HG02798 (cell line): ENCODE data around the gene STXBP6.
"Not testable (repeated sequence)": the region's sequence is repeated elsewhere in the genome, so short reads cannot be mapped to it uniquely, and the experiment has no call there.

Experiments used
- ATAC-seq: cut with Tn5 transposase; IDR thresholded peaks from one replicate; pipeline ENCODE4 v1.9.1; 2021; ENCODE audit warnings: mild to moderate bottlenecking; ENCODE audit not compliant: unreplicated experiment, poor library complexity

STXBP6 gene

DNA sequence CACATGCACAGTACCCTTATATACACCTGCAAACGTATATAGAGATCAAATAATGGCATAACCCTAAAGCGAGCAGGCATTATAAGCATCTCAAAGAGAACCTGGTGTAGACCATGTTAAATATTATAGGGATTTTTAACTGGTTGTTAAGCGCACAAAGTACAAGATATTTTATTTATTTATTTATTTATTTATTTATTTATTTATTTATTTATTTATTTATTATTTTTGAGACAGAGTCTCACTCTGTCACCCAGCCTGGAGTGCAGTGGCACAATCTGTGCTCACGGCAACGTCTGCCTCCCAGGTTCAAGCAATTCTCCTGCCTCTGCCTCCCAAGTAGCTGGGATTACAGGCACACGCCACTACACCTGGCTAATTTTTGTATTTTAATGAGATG lies 87.8 kb downstream of the STXBP6 start:
- ATAC-seq = not testable (repeated sequence)

DNA sequence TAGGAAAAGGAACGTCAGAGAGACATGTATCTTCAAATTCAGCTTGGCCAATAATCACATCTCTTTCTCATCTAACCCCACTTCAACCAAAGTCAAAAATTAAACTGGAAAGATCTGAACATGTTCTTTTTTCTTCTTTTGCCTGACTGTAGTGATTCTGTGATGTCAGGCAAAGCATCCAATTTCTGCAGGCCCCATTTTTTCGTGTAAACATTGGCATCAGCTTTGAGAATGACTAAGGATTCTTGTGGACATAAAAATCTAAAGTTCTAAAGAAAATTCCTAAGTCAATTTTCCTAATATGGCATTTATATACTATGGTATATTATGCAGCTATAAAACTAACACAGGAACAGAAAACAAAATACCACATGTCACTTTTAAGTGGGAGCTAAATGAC lies 89.1 kb downstream of the STXBP6 start:
- ATAC-seq = no peak

DNA sequence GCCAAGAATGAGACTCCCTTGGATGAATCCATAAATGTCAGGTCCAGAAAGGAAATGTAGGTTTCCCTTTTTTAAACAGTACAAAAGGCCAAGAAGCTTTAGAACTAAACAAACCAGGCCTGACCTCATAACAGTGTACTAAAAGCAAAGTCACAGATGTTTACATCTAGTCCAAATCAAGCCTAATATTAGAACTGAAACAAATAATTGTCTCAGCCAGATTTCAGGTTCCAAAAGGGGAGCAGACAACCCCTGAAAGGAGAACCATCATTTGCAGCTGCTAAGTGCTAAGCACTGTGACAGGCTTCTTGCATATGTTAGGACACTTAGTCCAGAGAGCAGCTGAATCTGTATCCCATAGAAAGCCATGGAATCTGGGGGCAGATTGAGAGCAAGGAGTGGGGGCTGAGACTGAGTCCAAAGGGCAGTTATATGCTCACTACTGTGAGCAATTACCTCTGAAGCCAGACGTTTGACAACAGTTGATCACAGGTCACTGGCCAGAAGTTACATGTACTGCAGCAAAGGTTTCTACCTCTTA lies 90.1 kb downstream of the STXBP6 start:
- ATAC-seq = peak; percentile 85

DNA sequence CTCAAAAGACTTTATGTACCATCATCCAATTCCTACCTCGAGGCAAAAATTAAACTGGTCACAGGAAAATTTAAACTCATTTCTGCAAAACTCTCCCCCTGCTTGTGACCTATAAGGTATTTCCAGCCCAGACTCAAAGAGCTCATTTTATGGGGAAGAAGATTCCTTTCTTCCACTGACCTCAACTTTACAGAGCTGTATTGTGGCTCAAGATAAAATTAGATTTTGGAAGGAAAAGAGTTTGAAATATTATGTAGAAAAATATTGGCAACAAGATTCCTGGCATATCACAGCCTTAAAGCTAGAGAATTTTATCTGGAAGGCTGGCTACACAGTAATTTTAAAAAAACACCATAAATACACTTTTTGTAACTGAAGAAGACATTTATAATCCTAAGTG lies 91.7 kb downstream of the STXBP6 start:
- no peak for ATAC-seq

DNA sequence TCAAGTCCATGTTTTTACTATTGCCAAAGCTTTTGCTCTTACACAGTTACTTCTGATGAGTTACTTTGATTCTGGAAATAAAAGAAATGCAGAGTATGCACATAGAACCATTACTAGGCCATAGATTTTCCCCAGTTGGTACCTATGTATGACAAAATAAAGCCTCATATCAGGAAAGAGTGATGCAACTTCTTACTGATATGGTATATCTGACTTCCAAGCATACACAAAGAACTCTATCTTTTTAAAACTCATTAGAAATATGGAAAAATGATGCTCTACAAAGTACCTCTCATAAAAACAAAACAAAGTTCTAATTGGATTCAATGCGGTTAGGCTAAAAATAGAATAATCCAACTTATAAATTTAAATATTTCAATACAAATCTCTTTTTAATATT lies 92.1 kb downstream of the STXBP6 start:
- ATAC-seq = no peak

DNA sequence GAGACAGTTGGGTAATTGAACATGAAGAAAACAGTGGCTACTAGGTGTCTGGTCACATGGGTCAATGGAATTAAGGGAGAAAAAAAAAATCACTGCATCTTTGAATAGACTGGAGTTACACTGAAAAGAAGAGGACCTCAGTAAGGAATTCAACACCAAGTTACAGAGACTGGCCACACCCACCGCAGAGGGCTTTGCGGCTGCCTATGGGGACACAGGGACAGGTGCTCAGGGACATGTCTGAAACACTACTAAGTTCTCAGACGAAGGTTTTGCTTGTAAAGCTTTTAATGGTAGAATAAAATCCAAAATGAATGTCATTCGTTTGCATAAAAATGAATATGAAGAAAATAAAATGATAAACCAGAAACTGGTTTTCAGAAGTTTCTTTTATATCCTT lies 93.8 kb downstream of the STXBP6 start:
- ATAC-seq = no peak

DNA sequence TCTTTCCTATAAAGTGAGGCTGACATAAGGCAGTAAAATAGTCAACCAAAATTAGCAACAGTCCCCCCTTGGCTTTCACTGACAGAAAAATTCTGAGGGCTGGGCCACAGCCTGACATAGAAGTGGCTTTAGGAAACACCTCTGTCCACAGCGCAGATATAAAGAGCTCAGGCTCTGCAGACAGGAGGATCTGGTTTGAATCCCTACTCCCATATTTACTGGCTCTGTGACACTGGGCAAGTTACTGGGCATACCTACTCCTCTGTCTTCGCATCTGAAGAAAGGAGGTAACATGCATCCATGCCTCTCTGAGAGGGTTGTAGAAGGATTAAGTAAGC lies 95.3 kb downstream of the STXBP6 start:
- no peak for ATAC-seq

DNA sequence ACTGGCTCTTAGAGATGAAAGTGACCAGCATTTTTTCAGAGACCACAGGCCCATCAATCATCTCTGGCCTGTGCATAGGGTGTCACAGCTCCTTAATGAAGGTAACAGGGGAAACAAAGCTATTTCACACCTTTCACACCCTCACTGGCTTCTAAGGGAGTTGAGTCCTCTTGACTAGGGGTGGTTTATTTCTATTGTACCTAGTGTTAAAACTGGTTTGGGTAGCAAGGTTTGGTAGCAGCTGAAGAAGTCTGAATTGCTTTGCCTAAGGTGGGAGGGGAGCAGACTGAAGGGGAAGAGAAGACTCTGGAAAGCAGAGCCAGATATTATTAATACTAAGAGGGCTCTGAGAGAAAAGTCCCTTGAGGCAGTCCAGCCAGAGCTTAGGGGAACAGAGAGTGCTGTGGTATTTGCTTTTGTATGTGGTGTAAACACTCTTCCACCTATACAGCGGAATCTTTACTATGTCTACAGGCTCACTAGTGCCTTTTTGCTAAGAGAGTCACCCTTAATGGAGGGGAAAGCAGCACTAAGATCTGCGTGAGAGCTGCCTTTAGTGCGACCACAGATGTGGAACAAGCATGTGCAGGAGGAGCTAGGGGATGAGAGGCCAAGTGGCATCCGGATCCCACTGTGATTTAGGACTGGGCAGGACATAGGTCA lies 95.8 kb downstream of the STXBP6 start:
- peak; percentile 93 for ATAC-seq

DNA sequence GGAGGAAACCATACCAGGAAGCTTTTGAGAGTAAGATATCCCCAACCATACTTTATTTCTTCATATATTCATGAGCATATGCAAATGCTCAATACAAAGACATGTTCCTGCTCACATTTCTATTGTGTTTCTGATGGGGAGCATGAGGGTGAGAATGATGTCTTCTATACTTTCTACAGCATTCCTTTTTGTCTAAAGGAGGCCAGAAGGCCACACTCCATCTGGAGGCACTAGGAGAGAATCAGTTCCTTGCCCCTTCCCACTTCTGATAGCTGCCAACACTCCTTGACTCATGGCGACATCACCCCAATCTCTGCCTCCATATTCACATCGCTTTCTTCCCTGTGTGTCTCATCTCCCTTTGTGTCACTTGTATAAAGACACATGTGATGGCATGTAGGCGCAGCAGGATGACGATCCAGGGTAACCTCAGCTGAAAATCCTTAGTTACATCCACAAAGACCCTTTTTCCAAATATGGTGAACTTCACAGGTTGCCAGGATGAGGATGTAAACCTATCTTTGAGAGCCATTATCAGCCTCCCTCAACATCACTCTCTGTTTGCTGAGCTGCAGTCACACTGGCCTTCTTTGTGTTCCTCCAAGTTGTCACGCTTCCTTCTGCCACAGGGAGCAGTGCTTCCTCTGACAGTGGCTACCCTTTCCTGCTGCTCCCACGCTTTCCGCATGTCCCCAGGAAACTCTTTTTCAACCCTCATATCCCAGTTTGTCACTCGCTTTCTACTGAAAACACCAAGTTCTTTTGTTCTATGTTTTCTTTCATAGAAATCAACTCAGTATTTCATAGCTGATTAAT lies 96.9 kb downstream of the STXBP6 start:
- ATAC-seq = no peak

DNA sequence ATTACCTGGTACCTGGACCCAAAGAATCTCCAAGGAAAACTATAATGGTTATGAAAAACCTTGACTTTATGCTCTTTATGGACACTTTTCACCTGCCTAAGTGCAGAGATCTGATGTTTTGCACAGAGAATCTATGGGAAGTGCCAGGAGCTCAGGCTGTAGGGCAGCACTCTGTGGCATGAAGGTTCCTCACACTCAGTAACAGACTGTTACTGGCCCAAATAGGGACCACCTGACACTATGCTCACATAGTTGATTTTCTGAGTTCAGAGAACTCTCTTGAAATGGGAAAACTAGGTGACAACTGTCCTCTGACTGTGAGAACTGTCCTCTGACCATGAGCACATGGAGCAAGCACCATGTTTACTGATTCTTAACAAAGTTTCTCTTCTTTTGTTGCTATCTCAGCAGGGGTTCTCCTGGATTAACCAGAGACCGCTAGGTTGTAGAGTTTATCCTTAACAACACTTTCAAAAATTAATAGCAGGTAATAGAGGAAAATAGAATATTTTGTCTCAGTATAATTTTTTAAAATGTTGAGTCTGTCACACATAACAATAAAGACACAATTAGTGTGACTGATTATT lies 101.6 kb downstream of the STXBP6 start:
- ATAC-seq = no peak

DNA sequence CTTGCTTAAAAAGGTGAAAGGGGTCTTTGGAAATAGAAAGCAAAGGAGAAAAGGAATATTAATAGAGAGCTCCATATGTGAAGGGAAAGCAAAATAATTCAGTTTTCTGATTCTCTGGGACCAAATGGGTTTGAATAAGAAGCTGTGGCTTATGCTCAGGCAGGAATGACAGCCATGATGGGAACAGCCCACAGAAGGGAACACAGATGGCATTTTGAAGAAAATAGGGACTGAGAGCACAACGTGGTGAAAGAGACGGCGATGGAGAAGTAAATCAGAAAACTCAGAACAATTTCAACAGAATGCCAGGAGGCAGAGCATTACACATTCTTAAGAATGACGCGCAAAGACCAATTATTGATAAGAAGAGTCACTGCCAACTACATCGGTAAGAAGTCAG lies 102.8 kb downstream of the STXBP6 start:
- no peak for ATAC-seq

DNA sequence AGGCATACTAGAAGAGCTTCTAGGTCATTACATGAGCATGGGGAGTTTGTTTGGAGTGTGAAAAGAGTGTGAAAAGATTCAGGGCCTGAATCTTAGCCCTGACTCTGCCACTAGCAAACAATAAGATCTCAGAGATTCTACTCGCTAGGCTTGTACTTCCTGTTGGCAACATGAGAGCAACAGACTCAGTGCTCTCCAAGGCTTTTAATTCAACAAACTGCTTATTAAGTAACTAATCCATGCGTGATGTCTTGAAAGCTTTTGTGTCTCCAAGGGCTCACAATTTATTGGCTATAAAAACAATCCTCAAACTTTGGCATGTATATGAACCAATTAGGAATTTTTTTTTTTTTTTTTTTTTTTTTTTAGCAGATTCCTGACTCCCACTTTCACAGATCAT lies 105.1 kb downstream of the STXBP6 start:
- ATAC-seq = no peak

DNA sequence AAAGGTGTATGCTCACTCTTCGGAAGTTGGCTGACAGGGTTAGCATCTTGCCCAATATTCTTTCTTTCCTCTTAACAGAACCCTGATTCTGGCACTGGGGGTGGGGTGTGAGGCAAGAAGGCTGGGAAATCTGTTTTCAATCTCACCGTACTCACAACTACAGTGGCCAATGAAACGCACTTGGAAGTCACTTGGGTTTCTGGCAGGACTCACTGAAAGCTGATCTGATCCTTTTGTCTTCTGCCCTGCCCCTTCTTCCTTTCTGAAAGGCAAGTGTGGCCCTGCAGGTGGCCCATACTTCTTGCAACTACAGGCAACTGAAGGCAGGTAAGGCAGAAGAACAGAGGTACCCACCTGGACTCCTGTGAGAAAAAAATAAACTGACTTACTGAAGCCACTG lies 106.9 kb downstream of the STXBP6 start:
- no peak for ATAC-seq

DNA sequence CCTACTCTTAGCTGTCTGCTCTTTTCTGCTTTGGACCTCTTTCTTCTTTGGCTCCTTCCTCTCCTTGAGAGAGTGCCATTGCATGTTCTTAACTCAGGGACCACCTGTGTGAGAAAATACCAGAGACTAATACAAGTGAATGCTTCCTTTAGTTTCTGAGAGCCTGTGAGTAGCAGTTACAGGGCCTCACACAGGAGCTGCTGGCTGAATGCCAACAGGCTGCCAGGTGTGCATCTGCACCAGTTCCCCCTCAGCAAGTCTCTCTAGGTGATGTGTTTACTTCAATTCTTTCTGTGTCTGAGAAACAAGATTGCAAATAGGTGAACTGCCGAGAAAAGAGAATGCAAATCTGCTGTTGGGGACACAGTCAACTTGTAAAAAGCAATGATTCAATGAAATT lies 108.2 kb downstream of the STXBP6 start:
- ATAC-seq = peak; percentile 66

DNA sequence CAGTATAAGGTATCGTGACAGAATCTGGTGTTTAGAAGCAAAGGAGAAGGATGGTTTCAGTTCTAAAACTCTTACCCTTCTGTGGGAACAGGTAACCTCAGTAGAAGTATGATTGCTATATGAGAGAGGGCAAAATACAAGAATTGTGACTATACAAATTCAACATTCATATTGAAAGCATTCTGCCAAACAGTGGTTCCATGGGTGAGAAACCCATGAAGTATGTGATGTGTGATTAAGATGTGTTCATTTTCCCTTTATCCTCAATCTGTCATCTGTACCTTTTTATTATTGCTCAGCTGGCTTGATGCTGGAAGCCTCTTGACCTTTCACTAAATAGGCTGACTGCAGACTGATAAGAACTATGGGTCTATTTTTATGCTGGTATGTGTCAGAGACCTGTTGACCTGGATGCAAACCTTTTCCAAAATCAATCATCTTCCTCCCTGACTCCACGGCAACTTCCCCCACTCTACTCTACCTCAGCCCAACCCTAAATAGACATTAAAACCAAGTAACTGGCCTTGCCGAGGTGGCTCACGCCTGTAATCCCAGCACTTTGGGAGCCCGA lies 109.6 kb downstream of the STXBP6 start:
- ATAC-seq = no peak

DNA sequence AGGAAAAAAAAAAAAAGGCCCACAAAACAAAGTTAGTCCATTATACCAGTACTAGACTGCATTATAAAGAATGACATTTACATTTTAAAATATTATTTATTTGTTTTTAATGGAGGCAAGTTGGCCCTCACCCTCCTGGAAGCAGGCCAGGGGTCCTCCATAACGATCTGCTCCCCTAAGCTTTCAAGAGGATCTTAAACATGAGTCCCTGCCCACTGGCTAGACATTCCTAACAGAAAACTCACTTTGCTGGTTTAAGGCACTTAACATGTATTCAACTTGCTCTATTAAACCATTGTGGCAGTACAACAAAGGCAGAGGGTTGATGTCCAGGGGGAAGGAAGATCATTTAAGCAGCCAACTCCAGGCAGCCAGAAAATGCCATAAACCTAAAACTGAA lies 111.4 kb downstream of the STXBP6 start:
- ATAC-seq = no peak

DNA sequence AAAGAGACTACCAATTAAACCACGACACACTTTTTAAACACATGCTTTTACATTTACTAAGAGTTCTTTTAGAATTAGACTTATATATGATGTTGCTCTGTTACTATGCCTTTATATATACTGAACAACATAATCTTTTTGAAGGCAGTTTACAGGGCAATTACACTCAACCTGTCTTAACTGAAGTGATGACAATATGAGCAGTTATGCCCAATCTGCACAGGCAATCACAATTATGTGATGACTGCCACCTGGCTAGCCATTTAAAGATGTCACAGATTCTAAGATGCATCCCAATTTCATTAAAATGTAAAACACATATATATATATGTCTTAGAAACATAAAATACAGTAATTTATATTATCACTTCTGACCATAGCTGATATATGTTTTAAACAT lies 112.6 kb downstream of the STXBP6 start:
- ATAC-seq = no peak

DNA sequence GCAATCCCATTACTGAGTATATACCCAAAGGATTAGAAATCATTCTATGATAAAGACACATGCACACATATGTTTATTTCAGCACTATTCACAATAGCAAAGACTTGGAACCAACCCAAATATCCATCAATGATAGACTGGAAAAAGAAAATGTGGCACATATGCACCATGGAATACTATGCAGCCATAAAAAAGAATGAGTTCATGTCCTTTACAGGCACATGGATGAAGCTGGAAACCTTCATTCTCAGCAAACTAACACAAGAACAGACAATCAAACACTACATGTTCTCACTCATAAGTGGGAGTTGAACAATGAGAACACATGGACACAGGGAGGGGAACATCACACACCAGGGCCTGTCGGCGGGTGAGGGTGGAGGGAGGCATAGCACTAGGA lies 113.2 kb downstream of the STXBP6 start:
- ATAC-seq = not testable (repeated sequence)

DNA sequence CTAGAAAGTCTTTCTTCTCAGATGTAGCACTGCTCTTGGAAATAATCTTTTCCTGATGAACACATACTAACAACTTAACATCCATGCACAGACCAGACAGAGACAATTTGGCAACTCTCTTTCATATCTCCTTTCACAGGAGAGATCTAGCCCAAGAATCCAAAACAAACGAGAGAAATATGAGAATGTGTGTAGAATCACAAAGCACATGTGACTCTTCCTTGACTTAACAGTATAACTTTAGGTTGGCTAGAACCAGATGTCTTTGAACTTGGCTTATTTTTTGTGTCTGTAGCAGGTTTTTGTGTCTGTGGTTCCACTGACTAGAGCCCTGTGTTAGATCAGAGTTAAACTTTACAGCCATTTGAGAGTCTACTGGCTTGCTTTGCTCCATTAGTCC lies 114.2 kb downstream of the STXBP6 start:
- ATAC-seq = no peak

DNA sequence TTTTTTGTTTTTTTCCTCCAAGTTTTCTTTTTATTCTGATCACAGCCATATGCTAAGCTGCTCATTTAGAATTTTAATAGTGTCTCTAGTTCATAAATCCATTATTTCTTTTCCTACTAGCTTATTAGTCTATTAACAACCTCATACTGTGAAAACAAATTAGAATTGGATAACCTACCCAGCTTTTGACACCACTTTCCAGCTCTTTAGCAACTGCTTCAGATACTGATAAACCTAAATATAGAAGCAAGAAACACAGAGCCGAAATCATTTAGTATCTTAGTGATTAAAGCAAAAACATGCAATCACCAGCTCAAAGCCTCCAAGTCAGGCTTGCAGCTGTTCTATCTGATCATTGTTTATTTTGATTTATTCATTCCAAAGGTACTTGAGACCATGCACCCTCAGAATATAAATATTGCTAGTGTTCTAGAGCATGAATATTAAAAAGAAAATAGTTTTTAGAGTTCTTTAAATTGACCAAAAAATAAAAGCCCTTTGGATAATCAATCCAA lies 121.5 kb downstream of the STXBP6 start:
- no peak for ATAC-seq

DNA sequence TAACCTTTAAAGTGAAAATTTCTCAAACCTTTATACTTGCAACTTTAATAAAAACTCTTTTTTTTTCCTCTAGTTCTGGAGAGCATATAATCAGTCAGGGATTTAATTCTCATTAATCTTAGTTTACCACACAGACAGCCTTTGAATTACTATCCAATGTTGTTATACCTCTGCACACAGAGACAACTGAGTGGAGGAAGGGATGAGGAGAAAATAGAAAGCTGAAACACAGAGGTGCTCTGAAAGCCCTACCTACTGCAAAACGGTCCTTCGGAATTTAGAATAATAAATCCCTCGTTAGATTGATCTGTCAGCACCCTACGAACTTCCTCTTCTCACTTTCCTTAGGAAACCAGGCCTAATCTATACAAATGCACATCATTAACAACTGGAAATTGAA lies 122.1 kb downstream of the STXBP6 start:
- no peak for ATAC-seq
